ENCODE measurements around the gene SLC7A8.

SLC7A8 gene

GRCh38 chr14:23095196-23096108 is 88.0 kb downstream of the SLC7A8 start, which contains the start of gene C14orf119:
Gene C14orf119, plus strand, starts transcription at chr14:23095505. Its CDS starts 2,154 bp downstream, at chr14:23097659.
- DNase-seq (ENCODE audit: low read depth in 1 of 2, low spot score in 1 of 2) = peak in 1 of 2 donors; percentile 99

DNA sequence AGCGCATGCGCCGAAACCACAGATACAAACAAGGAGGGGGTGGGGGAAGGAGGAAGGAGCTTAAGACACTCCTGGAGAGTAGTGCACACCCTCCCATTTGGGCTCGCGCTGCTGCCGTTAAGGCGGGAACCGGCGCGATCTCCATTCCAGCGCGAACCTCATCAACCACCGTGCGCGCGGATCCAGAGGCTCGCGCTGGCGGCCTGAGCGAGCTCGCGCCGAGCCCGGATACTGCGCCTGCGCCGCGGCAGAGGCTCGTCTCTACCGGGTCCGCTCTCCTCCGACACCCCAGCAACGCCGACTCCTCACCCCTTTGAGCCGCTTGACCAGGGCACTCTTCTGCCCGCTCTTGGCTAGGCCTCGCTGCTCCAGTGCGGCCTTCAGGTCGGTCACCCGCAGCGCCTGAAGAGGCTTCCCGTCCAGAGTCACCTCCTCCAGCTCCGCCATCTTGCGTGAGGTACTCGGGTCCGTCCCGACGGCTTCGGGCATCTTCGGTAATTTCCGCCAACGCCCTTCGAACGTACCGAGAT is 88.7 kb downstream of the SLC7A8 start, which contains the start of gene ACIN1:
Gene ACIN1 (minus strand): TSS at position 471 of the 530 bp plus-strand sequence. CDS start 24 bp downstream, at position 447.
- DNase-seq (ENCODE audit: low read depth in 1 of 2, low spot score in 1 of 2) = peak; percentile 66 to 97

DNA sequence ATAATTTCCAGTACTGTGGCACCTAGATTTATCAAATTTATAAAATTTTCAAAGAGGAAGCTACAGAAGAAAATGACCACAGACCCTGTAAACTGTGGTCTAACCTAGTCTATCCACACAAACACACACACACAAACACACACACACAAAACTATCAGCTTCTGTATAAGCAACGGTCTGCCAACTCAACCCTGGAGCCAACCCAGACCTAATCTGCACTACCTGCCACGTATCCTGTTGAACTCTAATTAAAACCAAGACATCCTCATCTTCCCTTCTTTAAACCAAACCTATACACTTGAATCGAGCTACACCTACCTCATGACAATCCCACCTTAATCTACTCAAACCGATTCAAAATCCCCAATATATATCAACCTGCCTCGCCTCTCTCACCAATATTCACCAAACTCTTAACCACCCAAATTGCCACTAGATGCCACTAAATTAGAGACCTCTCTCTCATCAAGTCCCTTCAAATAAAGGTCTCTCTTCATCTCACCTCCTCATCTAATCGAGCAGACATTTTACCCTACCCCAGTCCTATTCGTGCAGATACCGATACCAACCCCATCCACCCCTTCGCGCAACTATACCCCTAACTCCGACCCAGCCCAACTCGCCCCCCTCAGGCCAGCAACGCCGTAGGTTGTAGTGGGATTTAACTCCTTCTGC is 89.3 kb downstream of the SLC7A8 start:
- no peak for DNase-seq (ENCODE audit: low read depth in 1 of 2, low spot score in 1 of 2)

- no peak for DNase-seq (ENCODE audit: low read depth in 1 of 2, low spot score in 1 of 2)
These were observed 89.9 kb downstream of the SLC7A8 start for GRCh38 chr14:23093526-23093925.

DNA sequence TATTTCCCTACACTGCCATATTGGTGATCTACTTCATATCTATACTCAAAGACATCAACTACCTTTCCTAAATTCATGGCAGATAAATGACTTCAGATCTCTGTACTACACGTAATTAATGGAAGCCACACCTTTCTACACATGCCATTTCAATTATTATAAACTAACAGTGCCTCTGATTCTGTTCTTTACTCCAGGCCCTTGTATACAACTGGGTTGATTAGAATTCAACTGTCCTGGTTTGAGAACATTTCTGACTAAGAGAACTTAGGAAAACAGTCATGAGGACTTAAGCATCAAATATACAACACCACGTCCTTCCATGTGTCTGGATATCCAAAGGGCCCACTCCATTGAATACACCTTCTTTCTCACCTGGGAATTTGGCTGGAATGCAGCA is 90.4 kb downstream of the SLC7A8 start:
- no peak for DNase-seq (ENCODE audit: low read depth in 1 of 2, low spot score in 1 of 2)

DNA sequence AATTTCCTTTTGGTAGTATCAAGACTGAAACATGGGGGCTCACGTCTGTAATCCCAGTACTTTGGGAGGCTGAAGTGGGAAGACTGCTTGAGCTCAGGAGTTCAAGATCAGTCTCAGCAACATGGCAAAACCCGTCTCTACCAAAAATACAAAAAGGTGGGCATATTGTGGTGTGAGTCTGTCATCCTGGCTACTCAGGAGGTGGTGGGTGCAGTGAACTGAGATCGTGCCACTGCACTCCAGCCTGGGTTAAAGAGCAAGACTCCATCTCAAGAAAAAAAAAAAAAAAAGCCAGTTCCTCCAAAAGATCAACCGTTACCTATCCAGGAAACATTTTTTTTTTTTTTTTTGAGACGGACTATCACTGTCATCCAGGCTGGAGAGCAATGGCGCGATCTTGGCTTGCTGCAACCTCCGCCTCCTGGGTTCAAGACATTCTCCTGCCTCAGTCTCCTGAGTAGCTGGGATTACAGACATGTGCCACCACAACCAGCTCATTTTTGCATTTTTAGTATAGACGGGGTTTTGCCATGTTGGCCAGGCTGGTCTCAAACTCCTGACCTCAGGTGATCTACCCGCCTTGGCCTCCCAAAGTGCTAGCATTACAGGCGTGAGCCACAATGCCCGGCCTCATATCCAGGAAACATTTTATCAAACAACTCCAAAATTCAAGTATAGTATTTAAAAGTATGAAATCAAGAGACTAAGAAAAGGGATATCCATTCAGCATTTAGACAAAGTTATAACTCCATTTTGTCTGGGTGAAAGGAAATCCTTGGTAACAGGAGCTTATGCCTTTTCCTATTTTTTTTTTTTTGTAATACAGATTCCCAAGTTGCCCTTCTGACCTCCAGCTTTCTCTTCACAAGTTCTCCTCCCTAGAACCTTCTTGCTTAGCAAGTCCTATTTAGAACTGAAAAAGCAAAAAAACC is 91.9 kb downstream of the SLC7A8 start:
- DNase-seq (ENCODE audit: low read depth in 1 of 2, low spot score in 1 of 2) = no peak

- DNase-seq (ENCODE audit: low read depth in 1 of 2, low spot score in 1 of 2) = no peak
These were observed 93.2 kb downstream of the SLC7A8 start for GRCh38 chr14:23090254-23090636.

DNA sequence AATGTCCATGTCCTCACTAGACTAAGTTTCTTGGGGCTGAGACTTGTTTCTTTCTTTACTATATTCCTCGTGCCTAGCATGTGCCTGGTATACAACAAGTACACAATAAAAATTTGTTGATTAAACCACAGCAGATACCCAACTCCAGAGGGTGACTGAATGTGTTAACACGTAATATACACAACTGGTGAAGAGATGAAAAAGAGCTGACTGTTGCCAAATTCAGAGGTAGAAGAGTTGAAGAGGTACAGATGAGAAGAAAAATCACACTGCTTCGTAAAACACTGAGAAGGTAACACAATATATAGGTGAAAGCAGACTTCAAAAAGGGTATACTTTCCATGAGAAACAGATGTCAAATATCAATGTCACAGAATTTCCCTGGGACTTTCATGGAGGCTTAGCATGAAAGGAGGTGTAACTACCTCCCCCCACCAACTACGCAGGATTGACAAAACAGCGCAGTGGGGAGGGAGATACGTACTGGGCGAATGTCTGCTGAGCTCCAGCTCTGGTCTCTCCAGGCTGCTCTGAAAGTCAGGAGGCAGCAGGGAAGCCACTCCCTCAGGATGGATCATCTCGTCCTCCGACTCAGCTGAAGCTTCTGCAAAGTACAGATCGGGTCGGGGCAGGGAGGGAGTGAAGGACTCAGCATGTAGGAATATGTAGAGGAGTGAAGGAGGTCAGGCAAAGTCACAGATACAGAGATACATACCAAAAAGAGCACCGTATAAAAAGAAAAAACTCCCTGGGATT is 93.8 kb downstream of the SLC7A8 start:
- DNase-seq (ENCODE audit: low read depth in 1 of 2, low spot score in 1 of 2) = no peak

- DNase-seq (ENCODE audit: low read depth in 1 of 2, low spot score in 1 of 2) = no peak
These were observed 96.9 kb downstream of the SLC7A8 start for GRCh38 chr14:23086565-23086964.

DNA sequence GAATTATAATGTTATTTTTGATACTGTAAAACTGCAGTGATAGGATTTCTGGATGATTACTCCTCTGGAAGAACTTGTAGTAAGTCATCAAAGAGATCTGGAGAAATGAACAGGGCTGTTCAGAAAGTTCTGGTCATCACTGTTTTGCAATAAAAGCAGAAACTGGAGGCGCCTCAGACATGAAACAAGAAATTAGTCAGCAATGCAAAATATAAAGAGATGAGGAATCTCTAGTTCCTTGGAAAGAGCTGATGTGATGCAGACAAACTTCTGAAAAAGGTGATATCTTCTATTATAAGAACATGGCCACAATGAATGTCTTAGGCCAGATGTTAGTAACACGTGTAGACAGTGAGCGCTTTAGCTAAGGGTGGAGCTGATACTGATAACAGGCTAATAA is 98.0 kb downstream of the SLC7A8 start:
- DNase-seq (ENCODE audit: low read depth in 1 of 2, low spot score in 1 of 2) = no peak

- no peak for DNase-seq (ENCODE audit: low read depth in 1 of 2, low spot score in 1 of 2)
These were observed 103.0 kb downstream of the SLC7A8 start for GRCh38 chr14:23080474-23080873.

GRCh38 chr14:23079716-23080115 is 103.7 kb downstream of the SLC7A8 start:
- no peak for DNase-seq (ENCODE audit: low read depth in 1 of 2, low spot score in 1 of 2)

DNA sequence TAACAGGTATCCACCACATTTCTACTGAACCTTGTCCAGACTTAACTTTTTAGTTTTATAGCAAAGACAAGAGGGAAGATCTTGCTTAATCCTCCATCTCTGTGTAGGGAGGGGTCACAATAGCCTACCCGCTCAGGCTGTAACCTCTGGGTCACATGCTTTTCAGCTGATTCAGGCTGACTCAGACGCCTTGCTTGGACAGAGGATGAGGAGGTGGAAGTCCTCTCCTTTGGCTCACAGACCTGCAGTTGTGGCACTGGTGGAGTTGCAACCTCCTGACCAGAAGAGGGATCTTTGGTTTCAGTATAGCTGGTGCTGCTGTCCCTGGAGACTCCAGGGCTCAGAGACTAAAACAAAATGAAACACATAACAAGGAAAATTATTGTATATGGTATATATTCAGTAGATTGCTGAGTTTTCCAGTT is 104.8 kb downstream of the SLC7A8 start:
- DNase-seq (ENCODE audit: low read depth in 1 of 2, low spot score in 1 of 2) = no peak

GRCh38 chr14:23077962-23078361 is 105.5 kb downstream of the SLC7A8 start:
- DNase-seq (ENCODE audit: low read depth in 1 of 2, low spot score in 1 of 2) = no peak

DNA sequence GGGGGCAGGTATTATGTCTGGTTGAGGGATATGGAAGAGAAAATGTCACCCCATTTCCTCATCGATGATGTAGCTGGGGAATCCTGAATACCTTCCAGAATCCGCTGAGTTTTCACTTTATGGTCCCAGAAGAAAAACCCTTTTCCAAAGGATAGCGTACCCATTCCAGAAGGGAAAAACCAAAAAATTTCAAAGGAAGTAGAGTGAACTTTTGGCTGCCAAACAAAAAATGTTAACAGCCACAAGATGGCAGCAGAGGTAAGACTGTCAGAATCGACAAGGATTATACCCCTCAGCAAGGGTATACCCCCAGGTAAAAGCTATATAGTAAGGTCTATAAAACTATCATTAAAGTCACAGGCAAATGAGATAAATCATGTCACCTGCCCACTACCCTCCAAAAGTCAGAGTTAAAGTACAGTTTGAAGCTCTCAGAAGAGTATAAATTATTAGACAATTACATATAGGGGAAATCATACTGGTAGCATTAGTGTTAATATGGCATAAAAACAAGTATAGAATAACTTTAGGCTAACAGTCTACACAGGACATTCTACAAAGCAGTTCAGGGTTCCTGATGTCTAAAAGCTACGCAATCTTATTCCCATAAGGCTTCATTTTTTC is 106.6 kb downstream of the SLC7A8 start:
- peak in 1 of 2 donors; percentile 25 for DNase-seq (ENCODE audit: low read depth in 1 of 2, low spot score in 1 of 2)

Measured in activated CD4-positive, alpha-beta T cell treated with anti-CD3 and anti-CD28 coated beads, Interleukin-2, amount 50 U/mL, for 24 hours (primary cell).